Peyer's patch (tissue), 4 donors: Measurements from ENCODE around the gene ICE1.

Source experiments
- POLR2A ChIP-seq, 2 donors: fragments of 450-650 bp; IDR thresholded peaks; one replicate each; pipeline ENCODE4 v1.5.1; 2017; ENCODE audit warnings: antibody characterized with exemption in 2 of 2, mild to moderate bottlenecking in 2 of 2, moderate library complexity in 2 of 2
- TF ChIP-seq, protein P1 (sequence below), 6 experiments: fragments of 450-650 bp in 4 of 6; fragments of 200-600 bp in 2 of 6; sonication (generic) in 1 of 6; IDR thresholded peaks; one replicate each; pipeline ENCODE4 v1.5.1; 2017 to 2019; ENCODE audit warnings: antibody characterized with exemption in 6 of 6, mild to moderate bottlenecking in 3 of 6, moderate library complexity in 1 of 6

GRCh38 chr5:5437227-5438172, 15.0 kb downstream of the ICE1 start:
- TF ChIP-seq, protein P1, sequence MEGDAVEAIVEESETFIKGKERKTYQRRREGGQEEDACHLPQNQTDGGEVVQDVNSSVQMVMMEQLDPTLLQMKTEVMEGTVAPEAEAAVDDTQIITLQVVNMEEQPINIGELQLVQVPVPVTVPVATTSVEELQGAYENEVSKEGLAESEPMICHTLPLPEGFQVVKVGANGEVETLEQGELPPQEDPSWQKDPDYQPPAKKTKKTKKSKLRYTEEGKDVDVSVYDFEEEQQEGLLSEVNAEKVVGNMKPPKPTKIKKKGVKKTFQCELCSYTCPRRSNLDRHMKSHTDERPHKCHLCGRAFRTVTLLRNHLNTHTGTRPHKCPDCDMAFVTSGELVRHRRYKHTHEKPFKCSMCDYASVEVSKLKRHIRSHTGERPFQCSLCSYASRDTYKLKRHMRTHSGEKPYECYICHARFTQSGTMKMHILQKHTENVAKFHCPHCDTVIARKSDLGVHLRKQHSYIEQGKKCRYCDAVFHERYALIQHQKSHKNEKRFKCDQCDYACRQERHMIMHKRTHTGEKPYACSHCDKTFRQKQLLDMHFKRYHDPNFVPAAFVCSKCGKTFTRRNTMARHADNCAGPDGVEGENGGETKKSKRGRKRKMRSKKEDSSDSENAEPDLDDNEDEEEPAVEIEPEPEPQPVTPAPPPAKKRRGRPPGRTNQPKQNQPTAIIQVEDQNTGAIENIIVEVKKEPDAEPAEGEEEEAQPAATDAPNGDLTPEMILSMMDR (IDR thresholded peaks at IDR 0.05), result no peak
- no peak for TF ChIP-seq POLR2A (IDR thresholded peaks at IDR 0.05)
